SK-N-SH treated with all-trans-retinoic acid at 6 μM for 48 hours (cell line): ENCODE results near the gene MSRB3.
A peak's percentile ranks its signal among the peaks of the same experiment; 100 is the strongest.

Experiments
- ATAC-seq: fragments of 200-7000 bp; cut with Tn5 transposase; 3 replicates; pipeline ENCODE4 v1.9.1; 2020; ENCODE audit warnings: mild to moderate bottlenecking, moderate library complexity
- ARNTL ChIP-seq: fragments of 450-650 bp; formaldehyde crosslinking; IDR thresholded peaks from 2 replicates; pipeline ENCODE4 v1.5.0; 2020; ENCODE audit warnings: low read depth, mild to moderate bottlenecking, moderate library complexity, borderline replicate concordance
- BACH2 ChIP-seq: fragments of 250-450 bp; sonication (Bioruptor Pico); IDR thresholded peaks from 2 replicates; pipeline ENCODE4 v1.9.0; 2021; ENCODE audit warnings: mild to moderate bottlenecking, borderline replicate concordance
- CSDC2 ChIP-seq: fragments of 250-450 bp; sonication (Bioruptor Pico); IDR thresholded peaks from 2 replicates; pipeline ENCODE4 v1.5.0; 2020; ENCODE audit warnings: mild to moderate bottlenecking, moderate library complexity
- ESRRG ChIP-seq: fragments of 250-450 bp; sonication (Bioruptor Pico); IDR thresholded peaks from 2 replicates; pipeline ENCODE4 v1.6.1; 2021; ENCODE audit warnings: mild to moderate bottlenecking
- ISL1 ChIP-seq: fragments of 250-450 bp; sonication (Bioruptor Pico); IDR thresholded peaks from 2 replicates; pipeline ENCODE4 v2.1.2; 2022; ENCODE audit warnings: mild to moderate bottlenecking, moderate library complexity
- OSR1 ChIP-seq: fragments of 250-450 bp; sonication (Bioruptor Pico); IDR thresholded peaks from 2 replicates; pipeline ENCODE4 v1.8.0; 2022; ENCODE audit warnings: moderate library complexity, mild to moderate bottlenecking, inconsistent platforms
- PPARA ChIP-seq: fragments of 250-450 bp; sonication (Bioruptor Pico); IDR thresholded peaks from 2 replicates; pipeline ENCODE4 v1.5.0; 2020; ENCODE audit warnings: mild to moderate bottlenecking, borderline replicate concordance
- RARB ChIP-seq: fragments of 250-450 bp; sonication (Bioruptor Pico); IDR thresholded peaks from 2 replicates; pipeline ENCODE4 v1.8.0; 2021; ENCODE audit warnings: mild to moderate bottlenecking, moderate library complexity
- SNAI2 ChIP-seq: fragments of 250-450 bp; sonication (Bioruptor Pico); IDR thresholded peaks from 2 replicates; pipeline ENCODE4 v1.5.0; 2020; ENCODE audit warnings: mild to moderate bottlenecking, moderate library complexity
- TCF4 ChIP-seq: fragments of 250-450 bp; sonication (Bioruptor Pico); IDR thresholded peaks from 2 replicates; pipeline ENCODE4 v1.8.0; 2021; ENCODE audit warnings: mild to moderate bottlenecking, moderate library complexity, borderline replicate concordance
- TOX ChIP-seq: fragments of 250-450 bp; sonication (Bioruptor Pico); IDR thresholded peaks from 2 replicates; pipeline ENCODE4 v1.8.0; 2021; ENCODE audit warnings: mild to moderate bottlenecking, moderate library complexity, borderline replicate concordance
- ZC3H10 ChIP-seq: fragments of 250-450 bp; sonication (Bioruptor Pico); IDR thresholded peaks from 2 replicates; pipeline ENCODE4 v1.5.1; 2021; ENCODE audit warnings: mild to moderate bottlenecking, moderate library complexity
- ZFP3 ChIP-seq: fragments of 250-450 bp; sonication (Bioruptor Pico); IDR thresholded peaks from 2 replicates; pipeline ENCODE4 v1.5.0; 2020; ENCODE audit warnings: mild to moderate bottlenecking, moderate library complexity
- ZFP30 ChIP-seq: fragments of 450-650 bp; formaldehyde crosslinking; IDR thresholded peaks from 2 replicates; pipeline ENCODE4 v1.5.0; 2022; ENCODE audit warnings: mild to moderate bottlenecking, moderate library complexity
- ZNF565 ChIP-seq: fragments of 450-650 bp; formaldehyde crosslinking; conservative IDR thresholded peaks from 2 replicates; pipeline ENCODE4 v1.5.0; 2020; ENCODE audit warnings: low read depth, mild to moderate bottlenecking, moderate library complexity
- ZNF70 ChIP-seq: fragments of 450-650 bp; formaldehyde crosslinking; IDR thresholded peaks from 2 replicates; pipeline ENCODE4 v1.5.0; 2020; ENCODE audit warnings: mild to moderate bottlenecking, moderate library complexity
- ZNF8 ChIP-seq: fragments of 450-650 bp; formaldehyde crosslinking; IDR thresholded peaks from 2 replicates; pipeline ENCODE4 v1.5.0; 2020; ENCODE audit warnings: mild to moderate bottlenecking, moderate library complexity
- TF ChIP-seq, protein P1 (sequence below): fragments of 250-450 bp; sonication (Bioruptor Pico); IDR thresholded peaks from 2 replicates; pipeline ENCODE4 v1.8.0; 2020; ENCODE audit warnings: mild to moderate bottlenecking, moderate library complexity, borderline replicate concordance
- TF ChIP-seq, protein P2 (sequence below): fragments of 250-450 bp; sonication (Bioruptor Pico); IDR thresholded peaks from 2 replicates; pipeline ENCODE4 v1.5.0; 2020; ENCODE audit warnings: mild to moderate bottlenecking, moderate library complexity
- TF ChIP-seq, protein P3 (sequence below): fragments of 250-450 bp; sonication (Bioruptor Pico); IDR thresholded peaks from 2 replicates; pipeline ENCODE4 v1.8.0; 2021; ENCODE audit warnings: low read depth, mild to moderate bottlenecking, moderate library complexity, borderline replicate concordance
- TF ChIP-seq, protein P4 (sequence below): fragments of 250-450 bp; sonication (Bioruptor Pico); IDR thresholded peaks from 2 replicates; pipeline ENCODE4 v1.5.1; 2020; ENCODE audit warnings: low read depth, mild to moderate bottlenecking, moderate library complexity

The MSRB3 gene

DNA sequence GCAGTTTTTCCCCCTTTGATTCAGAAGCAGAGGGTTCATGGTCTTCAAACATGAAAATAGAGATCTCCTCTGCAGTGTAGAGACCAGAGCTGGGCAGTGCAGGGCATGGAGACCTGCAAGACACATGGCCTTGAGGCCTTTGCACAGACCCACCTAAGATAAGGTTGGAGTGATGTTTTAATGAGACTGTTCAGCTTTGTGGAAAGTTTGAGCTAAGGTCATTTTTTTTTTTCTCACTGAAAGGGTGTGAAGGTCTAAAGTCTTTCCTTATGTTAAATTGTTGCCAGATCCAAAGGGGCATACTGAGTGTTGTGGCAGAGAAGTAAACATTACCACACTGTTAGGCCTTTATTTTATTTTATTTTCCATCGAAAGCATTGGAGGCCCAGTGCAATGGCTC, 185.1 kb downstream of the MSRB3 start:
- ATAC-seq, result no peak
- no peak for TF ChIP-seq ESRRG (CRISPR knock-in tag)
- no peak for TF ChIP-seq SNAI2
- TF ChIP-seq, protein P1, sequence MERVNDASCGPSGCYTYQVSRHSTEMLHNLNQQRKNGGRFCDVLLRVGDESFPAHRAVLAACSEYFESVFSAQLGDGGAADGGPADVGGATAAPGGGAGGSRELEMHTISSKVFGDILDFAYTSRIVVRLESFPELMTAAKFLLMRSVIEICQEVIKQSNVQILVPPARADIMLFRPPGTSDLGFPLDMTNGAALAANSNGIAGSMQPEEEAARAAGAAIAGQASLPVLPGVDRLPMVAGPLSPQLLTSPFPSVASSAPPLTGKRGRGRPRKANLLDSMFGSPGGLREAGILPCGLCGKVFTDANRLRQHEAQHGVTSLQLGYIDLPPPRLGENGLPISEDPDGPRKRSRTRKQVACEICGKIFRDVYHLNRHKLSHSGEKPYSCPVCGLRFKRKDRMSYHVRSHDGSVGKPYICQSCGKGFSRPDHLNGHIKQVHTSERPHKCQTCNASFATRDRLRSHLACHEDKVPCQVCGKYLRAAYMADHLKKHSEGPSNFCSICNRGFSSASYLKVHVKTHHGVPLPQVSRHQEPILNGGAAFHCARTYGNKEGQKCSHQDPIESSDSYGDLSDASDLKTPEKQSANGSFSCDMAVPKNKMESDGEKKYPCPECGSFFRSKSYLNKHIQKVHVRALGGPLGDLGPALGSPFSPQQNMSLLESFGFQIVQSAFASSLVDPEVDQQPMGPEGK (CRISPR knock-in tag), result no peak
- TF ChIP-seq, protein P2, sequence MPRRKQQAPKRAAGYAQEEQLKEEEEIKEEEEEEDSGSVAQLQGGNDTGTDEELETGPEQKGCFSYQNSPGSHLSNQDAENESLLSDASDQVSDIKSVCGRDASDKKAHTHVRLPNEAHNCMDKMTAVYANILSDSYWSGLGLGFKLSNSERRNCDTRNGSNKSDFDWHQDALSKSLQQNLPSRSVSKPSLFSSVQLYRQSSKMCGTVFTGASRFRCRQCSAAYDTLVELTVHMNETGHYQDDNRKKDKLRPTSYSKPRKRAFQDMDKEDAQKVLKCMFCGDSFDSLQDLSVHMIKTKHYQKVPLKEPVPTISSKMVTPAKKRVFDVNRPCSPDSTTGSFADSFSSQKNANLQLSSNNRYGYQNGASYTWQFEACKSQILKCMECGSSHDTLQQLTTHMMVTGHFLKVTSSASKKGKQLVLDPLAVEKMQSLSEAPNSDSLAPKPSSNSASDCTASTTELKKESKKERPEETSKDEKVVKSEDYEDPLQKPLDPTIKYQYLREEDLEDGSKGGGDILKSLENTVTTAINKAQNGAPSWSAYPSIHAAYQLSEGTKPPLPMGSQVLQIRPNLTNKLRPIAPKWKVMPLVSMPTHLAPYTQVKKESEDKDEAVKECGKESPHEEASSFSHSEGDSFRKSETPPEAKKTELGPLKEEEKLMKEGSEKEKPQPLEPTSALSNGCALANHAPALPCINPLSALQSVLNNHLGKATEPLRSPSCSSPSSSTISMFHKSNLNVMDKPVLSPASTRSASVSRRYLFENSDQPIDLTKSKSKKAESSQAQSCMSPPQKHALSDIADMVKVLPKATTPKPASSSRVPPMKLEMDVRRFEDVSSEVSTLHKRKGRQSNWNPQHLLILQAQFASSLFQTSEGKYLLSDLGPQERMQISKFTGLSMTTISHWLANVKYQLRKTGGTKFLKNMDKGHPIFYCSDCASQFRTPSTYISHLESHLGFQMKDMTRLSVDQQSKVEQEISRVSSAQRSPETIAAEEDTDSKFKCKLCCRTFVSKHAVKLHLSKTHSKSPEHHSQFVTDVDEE (CRISPR knock-in tag), result no peak

DNA sequence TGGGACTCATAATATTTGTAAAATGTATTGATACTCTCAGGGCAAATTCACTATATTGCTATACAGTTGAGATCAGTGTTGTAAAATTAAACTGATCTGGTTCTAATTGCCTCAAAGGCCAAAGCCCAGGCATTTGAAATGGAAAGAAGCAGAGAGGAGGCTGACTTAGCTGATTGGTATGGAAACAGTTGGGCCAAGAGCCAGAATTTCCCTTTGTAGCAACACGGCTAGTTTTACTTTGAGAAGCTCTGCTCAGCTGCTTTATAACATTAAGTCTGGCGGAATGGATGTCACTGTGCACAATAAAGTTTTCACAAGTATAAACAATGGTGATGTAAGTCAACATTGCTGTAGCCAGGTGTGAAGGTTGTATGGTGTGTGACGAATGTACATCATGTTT, 186.4 kb downstream of the MSRB3 start:
- TF ChIP-seq ZFP30 (CRISPR knock-in tag) (no peak), ZNF565 (CRISPR knock-in tag) (no peak), PPARA (CRISPR knock-in tag) (no peak), SNAI2 (no peak), ZNF8 (no peak), ZFP3 (CRISPR knock-in tag) (no peak)
- TF ChIP-seq, protein P1 (CRISPR knock-in tag), result no peak
- TF ChIP-seq, protein P3, sequence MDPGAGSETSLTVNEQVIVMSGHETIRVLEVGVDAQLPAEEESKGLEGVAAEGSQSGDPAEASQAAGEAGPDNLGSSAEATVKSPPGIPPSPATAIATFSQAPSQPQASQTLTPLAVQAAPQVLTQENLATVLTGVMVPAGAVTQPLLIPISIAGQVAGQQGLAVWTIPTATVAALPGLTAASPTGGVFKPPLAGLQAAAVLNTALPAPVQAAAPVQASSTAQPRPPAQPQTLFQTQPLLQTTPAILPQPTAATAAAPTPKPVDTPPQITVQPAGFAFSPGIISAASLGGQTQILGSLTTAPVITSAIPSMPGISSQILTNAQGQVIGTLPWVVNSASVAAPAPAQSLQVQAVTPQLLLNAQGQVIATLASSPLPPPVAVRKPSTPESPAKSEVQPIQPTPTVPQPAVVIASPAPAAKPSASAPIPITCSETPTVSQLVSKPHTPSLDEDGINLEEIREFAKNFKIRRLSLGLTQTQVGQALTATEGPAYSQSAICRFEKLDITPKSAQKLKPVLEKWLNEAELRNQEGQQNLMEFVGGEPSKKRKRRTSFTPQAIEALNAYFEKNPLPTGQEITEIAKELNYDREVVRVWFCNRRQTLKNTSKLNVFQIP (CRISPR knock-in tag), result no peak
- TF ChIP-seq, protein P4, sequence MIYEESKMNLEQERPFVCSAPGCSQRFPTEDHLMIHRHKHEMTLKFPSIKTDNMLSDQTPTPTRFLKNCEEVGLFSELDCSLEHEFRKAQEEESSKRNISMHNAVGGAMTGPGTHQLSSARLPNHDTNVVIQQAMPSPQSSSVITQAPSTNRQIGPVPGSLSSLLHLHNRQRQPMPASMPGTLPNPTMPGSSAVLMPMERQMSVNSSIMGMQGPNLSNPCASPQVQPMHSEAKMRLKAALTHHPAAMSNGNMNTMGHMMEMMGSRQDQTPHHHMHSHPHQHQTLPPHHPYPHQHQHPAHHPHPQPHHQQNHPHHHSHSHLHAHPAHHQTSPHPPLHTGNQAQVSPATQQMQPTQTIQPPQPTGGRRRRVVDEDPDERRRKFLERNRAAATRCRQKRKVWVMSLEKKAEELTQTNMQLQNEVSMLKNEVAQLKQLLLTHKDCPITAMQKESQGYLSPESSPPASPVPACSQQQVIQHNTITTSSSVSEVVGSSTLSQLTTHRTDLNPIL, result no peak
- TF ChIP-seq, all 23 proteins: peak for 0
- peak; percentile 91 for ATAC-seq

DNA sequence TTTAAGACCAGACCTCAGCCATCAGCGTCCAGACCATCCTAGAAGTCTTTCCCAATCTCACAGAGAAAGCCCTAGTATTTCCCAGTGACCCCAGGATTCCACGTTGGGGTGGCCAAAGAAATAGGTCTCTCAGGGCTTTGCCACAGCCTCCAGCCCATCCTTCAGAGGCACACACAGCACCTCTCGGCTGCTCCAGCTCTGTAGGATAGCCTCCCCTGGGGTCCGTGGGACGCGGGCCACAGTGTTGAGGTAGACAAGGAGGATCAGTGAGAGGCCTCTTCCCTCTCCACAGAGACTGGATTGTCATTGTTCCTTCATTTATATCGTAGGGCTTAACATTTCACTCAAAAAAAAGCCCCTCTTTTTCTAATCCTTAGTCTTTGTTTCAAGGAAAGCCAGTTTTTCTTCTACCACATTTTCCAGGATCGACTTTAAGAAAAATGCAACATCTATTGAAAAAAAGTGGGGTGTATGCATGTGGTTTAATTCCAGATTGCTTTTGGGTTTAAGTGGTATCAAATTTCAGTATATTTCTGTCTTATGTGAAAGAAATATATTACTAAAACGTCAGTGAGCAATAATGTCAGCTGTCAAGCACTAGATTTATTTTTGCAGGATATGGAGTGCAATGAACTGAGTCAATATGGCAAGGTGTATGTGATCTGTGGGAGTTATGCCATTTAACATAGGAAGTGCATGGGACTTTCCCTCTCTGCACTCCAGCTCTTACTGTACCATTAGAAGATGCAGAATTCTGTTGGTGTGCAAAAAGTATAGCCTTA, 187.5 kb downstream of the MSRB3 start:
- ATAC-seq, result peak; percentile 29
- TF ChIP-seq, protein P3 (CRISPR knock-in tag), result no peak
- TF ChIP-seq PPARA (CRISPR knock-in tag) (no peak), ZNF8 (no peak), OSR1 (CRISPR knock-in tag) (no peak), ZNF70 (CRISPR knock-in tag) (no peak), RARB (CRISPR knock-in tag) (no peak), ZNF565 (CRISPR knock-in tag) (no peak), ISL1 (CRISPR knock-in tag) (no peak), SNAI2 (no peak), BACH2 (CRISPR knock-in tag) (no peak), ZFP30 (CRISPR knock-in tag) (no peak), TOX (CRISPR knock-in tag) (no peak), ARNTL (CRISPR knock-in tag) (no peak), ZC3H10 (CRISPR knock-in tag) (no peak), TCF4 (no peak), CSDC2 (CRISPR knock-in tag) (no peak)
- TF ChIP-seq, protein P2 (CRISPR knock-in tag), result no peak
